OCI-LY1 (cell line): ENCODE results near the gene POLRMT.

ENCODE experiments used
- H2AFZ ChIP-seq: fragments of 200-600 bp; sonication (generic), shearing (Covaris generic); 2 replicates; pipeline ENCODE4 v1.6.0; 2014; ENCODE audit warnings: antibody characterized with exemption, mild to moderate bottlenecking, low read length
- H3F3A ChIP-seq: fragments of 200-600 bp; sonication (generic), shearing (Covaris generic); 2 replicates; pipeline ENCODE4 v1.6.0; 2014; ENCODE audit warnings: mild to moderate bottlenecking, antibody characterized with exemption, low read length, moderate library complexity; ENCODE audit not compliant: insufficient read depth
- H3K27ac ChIP-seq: fragments of 200-600 bp; sonication (generic); 2 replicates; pipeline ENCODE4 v1.5.1; 2014; ENCODE audit warnings: low read length, mixed run types, mild to moderate bottlenecking, low read depth; ENCODE audit not compliant: poor library complexity, severe bottlenecking
- H3K27me3 ChIP-seq: fragments of 200-600 bp; sonication (generic); 2 replicates; pipeline ENCODE4 v1.6.0; 2014; ENCODE audit warnings: antibody characterized with exemption, mild to moderate bottlenecking, low read length, moderate library complexity; ENCODE audit not compliant: insufficient read depth
- H3K36me3 ChIP-seq: fragments of 200-600 bp; sonication (generic); 2 replicates; pipeline ENCODE4 v1.6.1; 2014; ENCODE audit warnings: mild to moderate bottlenecking, antibody characterized with exemption, low read length, moderate library complexity, mixed read lengths; ENCODE audit not compliant: insufficient read depth
- H3K4me1 ChIP-seq: fragments of 200-600 bp; sonication (generic); 2 replicates; pipeline ENCODE4 v1.5.1; 2014; ENCODE audit warnings: mild to moderate bottlenecking, low read length, moderate library complexity; ENCODE audit not compliant: insufficient read depth, severe bottlenecking
- H3K4me2 ChIP-seq: fragments of 200-600 bp; sonication (generic), shearing (Covaris generic); 2 replicates; pipeline ENCODE4 v1.6.1; 2014; ENCODE audit warnings: low read length
- H3K4me3 ChIP-seq: fragments of 200-600 bp; sonication (generic); 2 replicates; pipeline ENCODE4 v1.5.1; 2014; ENCODE audit warnings: low read length, low read depth, mild to moderate bottlenecking, mixed read lengths; ENCODE audit not compliant: poor library complexity, severe bottlenecking
- H3K79me2 ChIP-seq: fragments of 200-600 bp; shearing (Covaris generic); 2 replicates; pipeline ENCODE4 v1.6.1; 2016; ENCODE audit warnings: mixed run types, low read length, mixed read lengths; ENCODE audit not compliant: insufficient read depth
- H3K9ac ChIP-seq: fragments of 200-600 bp; sonication (generic), shearing (Covaris generic); 2 replicates; pipeline ENCODE4 v1.6.1; 2014; ENCODE audit warnings: mild to moderate bottlenecking, low read length, mixed read lengths
- H3K9me2 ChIP-seq: fragments of 200-600 bp; sonication (generic), shearing (Covaris generic); 2 replicates; pipeline ENCODE4 v1.6.1; 2014; ENCODE audit warnings: low read depth, mild to moderate bottlenecking, low read length, mixed read lengths
- H3K9me3 ChIP-seq: fragments of 200-600 bp; shearing (Covaris generic); 2 replicates; pipeline ENCODE4 v1.6.1; 2014; ENCODE audit warnings: low read length, mixed read lengths
- H4K20me1 ChIP-seq: fragments of 200-600 bp; sonication (generic), shearing (Covaris generic); 2 replicates; pipeline ENCODE4 v1.6.0; 2016; ENCODE audit warnings: mild to moderate bottlenecking, low read length; ENCODE audit not compliant: insufficient read depth
- EZH2 ChIP-seq: fragments of 200-600 bp; sonication (generic), shearing (Covaris generic); IDR thresholded peaks from 2 replicates; pipeline ENCODE4 v1.8.0; 2017; ENCODE audit warnings: borderline replicate concordance, mixed run types, mild to moderate bottlenecking, antibody characterized with exemption, low read length, moderate library complexity, mixed read lengths
- TF ChIP-seq, protein P1 (sequence below): fragments of 200-600 bp; sonication (generic), shearing (Covaris generic); IDR thresholded peaks from 2 replicates; pipeline ENCODE4 v1.5.1; 2017; ENCODE audit warnings: mild to moderate bottlenecking, antibody characterized with exemption, low read length, moderate library complexity, mixed read lengths

The POLRMT gene

DNA sequence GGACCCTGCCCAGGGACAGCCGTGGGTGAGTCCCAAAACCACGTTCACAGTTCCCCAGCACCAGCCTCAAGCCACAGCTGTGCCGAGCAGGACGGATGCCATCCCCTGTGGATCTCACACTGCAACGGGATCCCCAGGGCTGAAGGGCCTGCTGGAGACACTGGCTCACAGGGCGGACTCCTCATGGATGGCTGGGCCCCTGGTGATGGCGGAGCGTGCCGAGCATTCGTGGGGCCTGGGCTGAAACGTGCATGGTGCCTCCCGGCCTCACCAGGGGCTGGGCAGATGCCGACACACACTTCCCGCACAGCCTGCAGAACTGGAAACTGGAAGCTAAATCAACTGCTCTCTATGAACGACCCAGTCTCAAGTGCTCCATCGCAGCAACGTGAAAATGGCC, 20.1 kb upstream of the POLRMT start:
- Histone ChIP-seq H3K36me3 (peaks cover 82% of the 10 kb centered on the region), H4K20me1 (no peaks in the 10 kb centered on the region), H3K4me1 (peaks cover 9% of the 10 kb centered on the region), H3K9me2 (no peaks in the 10 kb centered on the region), H3K27ac (no peak overlapping the region), H3K9ac (no peak overlapping the region), H2AFZ (no peak overlapping the region), H3K4me2 (no peak overlapping the region), H3F3A (no peaks in the 10 kb centered on the region), H3K27me3 (no peaks in the 10 kb centered on the region), H3K4me3 (no peak overlapping the region), H3K9me3 (no peaks in the 10 kb centered on the region), H3K79me2 (peaks cover 51% of the 10 kb centered on the region)
- TF ChIP-seq EZH2 = no peak
- TF ChIP-seq, protein P1, sequence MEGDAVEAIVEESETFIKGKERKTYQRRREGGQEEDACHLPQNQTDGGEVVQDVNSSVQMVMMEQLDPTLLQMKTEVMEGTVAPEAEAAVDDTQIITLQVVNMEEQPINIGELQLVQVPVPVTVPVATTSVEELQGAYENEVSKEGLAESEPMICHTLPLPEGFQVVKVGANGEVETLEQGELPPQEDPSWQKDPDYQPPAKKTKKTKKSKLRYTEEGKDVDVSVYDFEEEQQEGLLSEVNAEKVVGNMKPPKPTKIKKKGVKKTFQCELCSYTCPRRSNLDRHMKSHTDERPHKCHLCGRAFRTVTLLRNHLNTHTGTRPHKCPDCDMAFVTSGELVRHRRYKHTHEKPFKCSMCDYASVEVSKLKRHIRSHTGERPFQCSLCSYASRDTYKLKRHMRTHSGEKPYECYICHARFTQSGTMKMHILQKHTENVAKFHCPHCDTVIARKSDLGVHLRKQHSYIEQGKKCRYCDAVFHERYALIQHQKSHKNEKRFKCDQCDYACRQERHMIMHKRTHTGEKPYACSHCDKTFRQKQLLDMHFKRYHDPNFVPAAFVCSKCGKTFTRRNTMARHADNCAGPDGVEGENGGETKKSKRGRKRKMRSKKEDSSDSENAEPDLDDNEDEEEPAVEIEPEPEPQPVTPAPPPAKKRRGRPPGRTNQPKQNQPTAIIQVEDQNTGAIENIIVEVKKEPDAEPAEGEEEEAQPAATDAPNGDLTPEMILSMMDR = no peak

DNA sequence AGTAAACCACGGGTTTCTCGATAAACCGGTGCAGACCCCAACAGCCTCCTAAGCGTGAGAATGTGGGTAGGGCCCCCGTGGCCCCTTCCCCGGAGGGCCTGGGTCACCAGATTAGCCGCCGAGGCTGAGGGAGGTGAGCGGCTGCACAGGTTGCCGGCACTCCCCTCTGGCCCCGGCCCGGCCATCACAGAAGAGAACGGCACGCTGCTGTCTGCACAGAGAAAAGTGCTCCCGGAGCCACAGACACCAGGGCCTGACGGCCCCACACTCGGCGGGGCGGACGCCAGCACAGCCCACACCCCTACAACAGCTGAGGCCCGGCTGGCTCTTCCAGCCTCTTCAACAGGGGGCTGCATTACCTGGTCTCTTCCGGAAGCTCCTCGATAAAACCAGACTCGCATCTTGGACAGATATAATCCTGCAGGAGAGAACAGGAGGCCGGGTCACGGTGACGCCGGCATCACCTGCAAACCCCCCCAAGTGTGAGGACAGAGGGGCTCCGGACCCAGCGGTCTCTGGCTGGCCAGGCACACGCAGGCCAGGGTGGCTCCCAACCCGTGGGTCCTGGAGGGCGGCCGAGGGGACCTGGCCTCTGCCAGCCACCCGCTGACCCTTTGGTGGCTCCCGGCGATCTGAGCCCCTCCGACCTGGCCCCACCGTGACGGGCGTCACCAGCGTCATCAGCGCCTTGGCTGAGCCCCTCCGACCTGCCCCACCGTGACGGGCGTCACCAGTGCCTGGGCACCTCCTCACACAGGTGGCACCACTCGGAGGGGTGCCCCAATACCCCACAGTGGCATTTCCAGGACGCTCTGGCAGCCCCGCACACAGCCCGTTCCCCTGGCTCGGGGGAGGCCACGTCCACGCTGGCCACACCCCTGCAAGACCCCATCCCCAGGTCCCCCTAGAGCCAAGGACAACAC, 19.4 kb upstream of the POLRMT start:
- Histone ChIP-seq H3F3A (no peaks in the 10 kb centered on the region), H3K9me2 (no peaks in the 10 kb centered on the region), H3K9me3 (no peaks in the 10 kb centered on the region), H3K9ac (no peak overlapping the region), H2AFZ (no peak overlapping the region), H3K27ac (no peak overlapping the region), H4K20me1 (no peaks in the 10 kb centered on the region), H3K4me2 (no peak overlapping the region), H3K4me1 (peaks cover 4% of the 10 kb centered on the region), H3K27me3 (no peaks in the 10 kb centered on the region), H3K36me3 (peaks cover 84% of the 10 kb centered on the region), H3K79me2 (peaks cover 44% of the 10 kb centered on the region), H3K4me3 (no peak overlapping the region)
- TF ChIP-seq, protein P1 = no peak
- TF ChIP-seq EZH2 = no peak

DNA sequence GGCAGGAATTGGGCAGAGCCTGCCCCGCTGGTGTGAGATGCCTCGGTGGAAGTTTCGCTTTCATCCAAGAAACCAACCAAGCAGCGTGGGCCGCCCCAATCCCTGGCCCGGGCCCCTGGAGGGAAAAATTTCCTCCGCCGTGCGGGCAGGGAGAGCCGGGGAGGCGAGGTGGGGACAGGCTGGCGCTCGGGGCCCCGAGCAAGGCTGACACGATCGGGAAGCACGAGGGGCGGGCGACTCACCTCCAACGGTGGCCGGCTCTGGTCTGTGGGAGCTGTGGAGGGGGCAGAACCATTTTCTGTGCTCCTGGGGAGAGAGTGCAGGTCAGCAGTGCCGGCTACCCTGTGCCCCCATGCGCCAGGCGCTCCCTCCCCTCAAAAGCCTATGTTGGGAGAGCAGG, 18.7 kb upstream of the POLRMT start:
- Histone ChIP-seq H3K9ac (no peak overlapping the region), H3F3A (no peaks in the 10 kb centered on the region), H3K9me2 (no peaks in the 10 kb centered on the region), H3K36me3 (peaks cover 85% of the 10 kb centered on the region), H3K27me3 (no peaks in the 10 kb centered on the region), H3K9me3 (no peaks in the 10 kb centered on the region), H3K4me1 (no peaks in the 10 kb centered on the region), H3K79me2 (peaks cover 37% of the 10 kb centered on the region), H3K4me2 (no peak overlapping the region), H4K20me1 (no peaks in the 10 kb centered on the region), H2AFZ (no peak overlapping the region), H3K4me3 (no peak overlapping the region), H3K27ac (no peak overlapping the region)
- TF ChIP-seq, protein P1 = no peak
- TF ChIP-seq EZH2 = no peak
